OCI-LY3 (cell line): ENCODE data around the gene CACNA1C.

ENCODE experiments used
- H2AFZ ChIP-seq: fragments of 200-600, 300-600 bp; shearing (Covaris generic); 2 replicates; pipeline ENCODE4 v1.6.0; 2014; ENCODE audit warnings: antibody characterized with exemption, low read depth, low read length
- H3K27ac ChIP-seq: fragments of 200-600, 300-600 bp; sonication (generic); 2 replicates; pipeline ENCODE4 v1.5.1; 2014; ENCODE audit warnings: mild to moderate bottlenecking, low read length, moderate library complexity, mixed read lengths
- H3K27me3 ChIP-seq: fragments of 200-600, 300-600 bp; sonication (generic); 2 replicates; pipeline ENCODE4 v1.6.1; 2014; ENCODE audit warnings: low read depth, low read length, mixed read lengths
- H3K36me3 ChIP-seq: fragments of 200-600, 300-600 bp; sonication (generic); replicated peaks from 2 replicates; pipeline ENCODE3; 2014; ENCODE audit warnings: low read depth, low read length, mixed read lengths
- H3K4me1 ChIP-seq: fragments of 300-600, 200-600 bp; sonication (generic); 2 replicates; pipeline ENCODE4 v1.6.1; 2014; ENCODE audit warnings: low read length, mixed read lengths
- H3K4me2 ChIP-seq: fragments of 200-600, 300-600 bp; sonication (generic); 2 replicates; pipeline ENCODE4 v1.6.1; 2014; ENCODE audit warnings: low read length, mixed read lengths
- H3K4me3 ChIP-seq: fragments of 300-600, 200-600 bp; sonication (generic); 2 replicates; pipeline ENCODE4 v1.5.1; 2014; ENCODE audit warnings: antibody characterized with exemption, mild to moderate bottlenecking, low read length, moderate library complexity
- H3K79me2 ChIP-seq: fragments of 300-600, 200-600 bp; shearing (Covaris generic); 2 replicates; pipeline ENCODE4 v1.6.1; 2014; ENCODE audit warnings: mild to moderate bottlenecking, low read length, mixed read lengths
- H3K9ac ChIP-seq: fragments of 300-600, 200-600 bp; shearing (Covaris generic); 2 replicates; pipeline ENCODE4 v1.6.0; 2014; ENCODE audit warnings: mild to moderate bottlenecking, low read length, moderate library complexity
- H3K9me3 ChIP-seq: fragments of 200-600, 300-600 bp; shearing (Covaris generic); 2 replicates; pipeline ENCODE4 v1.6.1; 2014; ENCODE audit warnings: low read length, mixed read lengths; ENCODE audit not compliant: insufficient read depth
- H4K20me1 ChIP-seq: fragments of 200-600, 300-600 bp; sonication (generic); 2 replicates; pipeline ENCODE4 v1.6.1; 2016; ENCODE audit warnings: low read length, mixed read lengths; ENCODE audit not compliant: insufficient read depth
- EZH2phosphoT487 ChIP-seq: fragments of 200-600 bp; shearing (Covaris generic); IDR thresholded peaks from 2 replicates; pipeline ENCODE4 v1.6.1; 2018; ENCODE audit warnings: antibody characterized with exemption, mixed run types, low read depth
- TF ChIP-seq, protein P1 (sequence below): fragments of 200-600, 300-600 bp; sonication (generic); IDR thresholded peaks from 2 replicates; pipeline ENCODE4 v1.5.1; 2014; ENCODE audit warnings: antibody characterized with exemption, low read length, low read depth

CACNA1C gene

DNA sequence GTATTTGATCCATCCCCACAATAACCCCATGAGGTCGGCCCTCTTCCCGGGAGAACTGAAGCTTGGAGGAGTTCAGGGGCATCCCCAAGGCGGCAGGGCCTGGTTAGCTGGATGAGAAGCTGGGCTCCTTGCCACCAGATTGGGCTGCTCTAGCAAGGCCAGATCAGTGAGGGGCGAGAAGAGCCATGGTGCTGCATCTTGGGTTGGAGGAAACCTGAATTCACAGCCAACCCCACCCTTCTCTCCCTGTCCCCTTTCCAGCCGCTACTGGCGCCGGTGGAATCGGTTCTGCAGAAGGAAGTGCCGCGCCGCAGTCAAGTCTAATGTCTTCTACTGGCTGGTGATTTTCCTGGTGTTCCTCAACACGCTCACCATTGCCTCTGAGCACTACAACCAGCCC lies 513.4 kb downstream of the CACNA1C start:
- no peaks in the 10 kb centered on the region for H3K4me1 ChIP-seq
- H3K27me3 ChIP-seq: peaks cover 5% of the 10 kb centered on the region; the same call in 1 of the 2 replicates
- no peak overlapping the region for H2AFZ ChIP-seq
- H3K36me3 ChIP-seq: no peaks in the 10 kb centered on the region
- no peak overlapping the region for H3K9ac ChIP-seq
- no peak overlapping the region for H3K4me3 ChIP-seq
- H3K9me3 ChIP-seq: no peaks in the 10 kb centered on the region
- no peak overlapping the region for H3K4me2 ChIP-seq
- no peaks in the 10 kb centered on the region for H4K20me1 ChIP-seq
- no peak overlapping the region for H3K27ac ChIP-seq
- no peaks in the 10 kb centered on the region for H3K79me2 ChIP-seq
- no peak for TF ChIP-seq EZH2phosphoT487
- TF ChIP-seq, protein P1, sequence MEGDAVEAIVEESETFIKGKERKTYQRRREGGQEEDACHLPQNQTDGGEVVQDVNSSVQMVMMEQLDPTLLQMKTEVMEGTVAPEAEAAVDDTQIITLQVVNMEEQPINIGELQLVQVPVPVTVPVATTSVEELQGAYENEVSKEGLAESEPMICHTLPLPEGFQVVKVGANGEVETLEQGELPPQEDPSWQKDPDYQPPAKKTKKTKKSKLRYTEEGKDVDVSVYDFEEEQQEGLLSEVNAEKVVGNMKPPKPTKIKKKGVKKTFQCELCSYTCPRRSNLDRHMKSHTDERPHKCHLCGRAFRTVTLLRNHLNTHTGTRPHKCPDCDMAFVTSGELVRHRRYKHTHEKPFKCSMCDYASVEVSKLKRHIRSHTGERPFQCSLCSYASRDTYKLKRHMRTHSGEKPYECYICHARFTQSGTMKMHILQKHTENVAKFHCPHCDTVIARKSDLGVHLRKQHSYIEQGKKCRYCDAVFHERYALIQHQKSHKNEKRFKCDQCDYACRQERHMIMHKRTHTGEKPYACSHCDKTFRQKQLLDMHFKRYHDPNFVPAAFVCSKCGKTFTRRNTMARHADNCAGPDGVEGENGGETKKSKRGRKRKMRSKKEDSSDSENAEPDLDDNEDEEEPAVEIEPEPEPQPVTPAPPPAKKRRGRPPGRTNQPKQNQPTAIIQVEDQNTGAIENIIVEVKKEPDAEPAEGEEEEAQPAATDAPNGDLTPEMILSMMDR: no peak

DNA sequence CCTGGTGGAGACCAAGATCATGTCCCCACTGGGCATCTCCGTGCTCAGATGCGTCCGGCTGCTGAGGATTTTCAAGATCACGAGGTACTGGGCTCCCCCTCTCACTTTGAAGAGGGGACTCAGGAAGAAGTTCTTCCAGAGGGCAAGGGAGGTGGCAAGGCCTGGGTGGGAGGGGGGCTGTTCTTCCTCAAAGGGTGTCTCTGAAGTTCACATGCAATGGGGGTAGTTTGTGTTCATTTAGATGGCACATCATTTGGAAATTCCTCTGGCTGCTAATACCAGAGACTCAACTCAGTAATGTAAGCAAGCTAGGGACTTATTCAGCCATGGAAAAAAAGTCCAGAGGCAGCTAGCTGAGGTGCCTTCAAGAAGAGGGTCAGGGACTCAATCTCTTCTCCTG lies 514.9 kb downstream of the CACNA1C start:
- Histone ChIP-seq H4K20me1 (no peaks in the 10 kb centered on the region), H3K4me3 (no peak overlapping the region), H3K36me3 (no peaks in the 10 kb centered on the region), H3K4me1 (no peaks in the 10 kb centered on the region), H3K27ac (no peak overlapping the region), H3K9me3 (no peaks in the 10 kb centered on the region), H3K9ac (no peak overlapping the region), H2AFZ (no peak overlapping the region), H3K4me2 (no peak overlapping the region), H3K79me2 (no peaks in the 10 kb centered on the region), H3K27me3 (peaks cover 12% of the 10 kb centered on the region; the same call in 1 of the 2 replicates)
- TF ChIP-seq, protein P1: no peak
- TF ChIP-seq EZH2phosphoT487: no peak

DNA sequence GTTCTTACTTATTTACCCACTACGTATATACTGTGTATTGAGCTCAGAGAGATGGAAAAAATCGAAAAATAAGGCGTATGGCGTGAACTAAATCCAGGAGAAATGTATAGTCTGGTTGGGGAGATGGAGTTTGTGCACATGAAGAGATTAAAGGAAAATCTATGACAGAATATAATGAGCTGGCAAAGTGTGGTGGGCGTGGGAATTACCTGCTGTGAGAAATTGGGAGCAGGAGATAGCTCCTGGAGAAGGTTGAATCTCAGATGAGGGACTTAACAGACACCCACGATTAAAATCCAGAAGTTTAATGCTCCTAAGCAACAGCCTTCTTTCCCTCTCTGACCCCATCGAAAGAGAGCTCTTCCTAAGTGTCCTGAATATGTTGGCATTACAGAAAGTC lies 517.8 kb downstream of the CACNA1C start:
- Histone ChIP-seq H3K79me2 (no peaks in the 10 kb centered on the region), H3K27ac (no peak overlapping the region), H3K4me2 (no peak overlapping the region), H3K36me3 (no peaks in the 10 kb centered on the region), H3K4me3 (no peak overlapping the region), H2AFZ (no peak overlapping the region), H3K4me1 (no peaks in the 10 kb centered on the region), H4K20me1 (no peaks in the 10 kb centered on the region), H3K9ac (no peak overlapping the region), H3K9me3 (no peaks in the 10 kb centered on the region), H3K27me3 (peaks cover 21% of the 10 kb centered on the region)
- no peak for TF ChIP-seq EZH2phosphoT487
- TF ChIP-seq, protein P1: no peak

DNA sequence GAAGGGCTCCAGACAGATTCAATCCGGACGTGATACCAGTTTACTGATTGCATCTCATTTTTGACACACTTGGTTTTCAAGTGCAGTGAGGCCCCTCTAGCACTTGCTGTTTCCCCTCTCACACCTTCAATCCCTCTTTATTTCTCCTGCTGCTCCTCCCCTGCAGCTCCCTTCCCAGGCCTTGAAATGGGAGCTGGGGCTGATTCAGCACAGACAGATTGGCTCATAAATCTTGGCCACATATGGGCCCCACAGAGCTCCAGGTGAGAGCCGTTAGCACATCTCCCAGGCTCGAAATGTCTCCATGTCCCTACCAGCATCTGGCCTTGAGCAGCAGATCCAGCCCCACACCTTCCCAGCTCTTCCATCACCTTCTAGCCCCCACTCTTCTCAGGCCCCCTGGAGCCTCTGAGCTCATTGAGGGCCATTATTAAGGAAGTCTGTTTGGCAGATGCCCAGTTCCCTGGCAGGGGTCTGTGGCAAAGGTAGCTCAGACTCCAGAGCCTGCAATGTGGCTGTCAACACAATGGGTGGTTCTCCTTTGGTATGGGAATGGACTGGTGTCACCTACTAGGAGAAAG lies 521.7 kb downstream of the CACNA1C start:
- H3K9ac ChIP-seq: no peak overlapping the region
- no peak overlapping the region for H3K27ac ChIP-seq
- TF ChIP-seq, protein P1: no peak
- no peak for TF ChIP-seq EZH2phosphoT487
- no peaks in the 10 kb centered on the region for H3K9me3 ChIP-seq
- H3K4me2 ChIP-seq: no peak overlapping the region
- no peaks in the 10 kb centered on the region for H3K79me2 ChIP-seq
- H3K36me3 ChIP-seq: no peaks in the 10 kb centered on the region
- H4K20me1 ChIP-seq: no peaks in the 10 kb centered on the region
- H2AFZ ChIP-seq: no peak overlapping the region
- no peak overlapping the region for H3K4me3 ChIP-seq
- H3K4me1 ChIP-seq: no peaks in the 10 kb centered on the region
- H3K27me3 ChIP-seq: peaks cover 21% of the 10 kb centered on the region
